Measurements from ENCODE around the gene ILF2.

Gene ILF2

GRCh38 chr1:153628638-153629342, 42.0 kb downstream of the ILF2 start:
- Histone ChIP-seq H3K4me3 (replicated peaks; ENCODE audit: insufficient read depth, low read length) (no peak overlapping the region), H3K27ac (replicated peaks) (no peak overlapping the region), H3K27me3 (ENCODE audit: insufficient read depth, poor library complexity, severe bottlenecking) (no peaks in the 10 kb centered on the region)
- TF ChIP-seq REST (IDR thresholded peaks at IDR 0.05; ENCODE audit: insufficient replicate concordance, low read depth): no peak
- TF ChIP-seq POLR2AphosphoS5 (IDR thresholded peaks at IDR 0.05; ENCODE audit: low read depth): no peak
- TF ChIP-seq, protein P1, sequence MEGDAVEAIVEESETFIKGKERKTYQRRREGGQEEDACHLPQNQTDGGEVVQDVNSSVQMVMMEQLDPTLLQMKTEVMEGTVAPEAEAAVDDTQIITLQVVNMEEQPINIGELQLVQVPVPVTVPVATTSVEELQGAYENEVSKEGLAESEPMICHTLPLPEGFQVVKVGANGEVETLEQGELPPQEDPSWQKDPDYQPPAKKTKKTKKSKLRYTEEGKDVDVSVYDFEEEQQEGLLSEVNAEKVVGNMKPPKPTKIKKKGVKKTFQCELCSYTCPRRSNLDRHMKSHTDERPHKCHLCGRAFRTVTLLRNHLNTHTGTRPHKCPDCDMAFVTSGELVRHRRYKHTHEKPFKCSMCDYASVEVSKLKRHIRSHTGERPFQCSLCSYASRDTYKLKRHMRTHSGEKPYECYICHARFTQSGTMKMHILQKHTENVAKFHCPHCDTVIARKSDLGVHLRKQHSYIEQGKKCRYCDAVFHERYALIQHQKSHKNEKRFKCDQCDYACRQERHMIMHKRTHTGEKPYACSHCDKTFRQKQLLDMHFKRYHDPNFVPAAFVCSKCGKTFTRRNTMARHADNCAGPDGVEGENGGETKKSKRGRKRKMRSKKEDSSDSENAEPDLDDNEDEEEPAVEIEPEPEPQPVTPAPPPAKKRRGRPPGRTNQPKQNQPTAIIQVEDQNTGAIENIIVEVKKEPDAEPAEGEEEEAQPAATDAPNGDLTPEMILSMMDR (IDR thresholded peaks at IDR 0.05; ENCODE audit: insufficient read depth, low read length): no peak
- TF ChIP-seq GABPA (IDR thresholded peaks at IDR 0.05; ENCODE audit: low read depth): no peak
- TF ChIP-seq SPI1 (IDR thresholded peaks at IDR 0.05; ENCODE audit: borderline replicate concordance, low read depth): no peak
- no peak for DNase-seq (ENCODE audit: low read depth in 1 of 2, low spot score in 1 of 2)

- no peak for DNase-seq (ENCODE audit: low read depth in 1 of 2, low spot score in 1 of 2)
- TF ChIP-seq REST (IDR thresholded peaks at IDR 0.05; ENCODE audit: insufficient replicate concordance, low read depth): no peak
- no peak for TF ChIP-seq SPI1 (IDR thresholded peaks at IDR 0.05; ENCODE audit: borderline replicate concordance, low read depth)
- TF ChIP-seq, protein P1 (IDR thresholded peaks at IDR 0.05; ENCODE audit: insufficient read depth, low read length): no peak
- no peak for TF ChIP-seq POLR2AphosphoS5 (IDR thresholded peaks at IDR 0.05; ENCODE audit: low read depth)
- TF ChIP-seq GABPA (IDR thresholded peaks at IDR 0.05; ENCODE audit: low read depth): no peak
- no peak within 1 kb of the TSS for H3K27ac ChIP-seq (replicated peaks)
- H3K27me3 ChIP-seq (ENCODE audit: insufficient read depth, poor library complexity, severe bottlenecking): no peaks in the 10 kb centered on the region
- no peak within 1 kb of the TSS for H3K4me3 ChIP-seq (replicated peaks; ENCODE audit: insufficient read depth, low read length)
These were observed 42.8 kb downstream of the ILF2 start, which contains the start of gene S100A1 for GRCh38 chr1:153627715-153628626. Gene S100A1, plus strand, starts transcription at chr1:153628434. Its CDS starts 2,088 bp downstream, at chr1:153630522.

GRCh38 chr1:153626904-153627714, 43.7 kb downstream of the ILF2 start, which contains the start of gene S100A13:
Gene S100A13, minus strand, starts transcription at chr1:153627505. Its CDS starts 1,033 bp downstream, at chr1:153626472.
- H3K27ac ChIP-seq (replicated peaks): no peak within 1 kb of the TSS
- DNase-seq (ENCODE audit: low read depth in 1 of 2, low spot score in 1 of 2): no peak

More at GRCh38 chr1:153626904-153627714, 43.7 kb downstream of the ILF2 start, which contains the start of gene S100A13:
- Histone ChIP-seq H3K27me3 (ENCODE audit: insufficient read depth, poor library complexity, severe bottlenecking) (no peaks in the 10 kb centered on the region), H3K4me3 (replicated peaks; ENCODE audit: insufficient read depth, low read length) (no peak within 1 kb of the TSS)
- TF ChIP-seq, protein P1 (IDR thresholded peaks at IDR 0.05; ENCODE audit: insufficient read depth, low read length): no peak
- no peak for TF ChIP-seq GABPA (IDR thresholded peaks at IDR 0.05; ENCODE audit: low read depth)
- TF ChIP-seq SPI1 (IDR thresholded peaks at IDR 0.05; ENCODE audit: borderline replicate concordance, low read depth): no peak
- no peak for TF ChIP-seq POLR2AphosphoS5 (IDR thresholded peaks at IDR 0.05; ENCODE audit: low read depth)
- TF ChIP-seq REST (IDR thresholded peaks at IDR 0.05; ENCODE audit: insufficient replicate concordance, low read depth): no peak
